GM12891 (cell line): ENCODE data around the gene TMEM128.

Experiments used
- POU2F2 ChIP-seq: IDR thresholded peaks from 2 replicates; pipeline ENCODE4 v1.6.1; 2011; ENCODE audit warnings: low read depth, mild to moderate bottlenecking, control low read depth, low read length, moderate library complexity
- TAF1 ChIP-seq: IDR thresholded peaks from 2 replicates; pipeline ENCODE4 v1.6.1; 2011; ENCODE audit warnings: low read depth, low read length, control low read depth

DNA sequence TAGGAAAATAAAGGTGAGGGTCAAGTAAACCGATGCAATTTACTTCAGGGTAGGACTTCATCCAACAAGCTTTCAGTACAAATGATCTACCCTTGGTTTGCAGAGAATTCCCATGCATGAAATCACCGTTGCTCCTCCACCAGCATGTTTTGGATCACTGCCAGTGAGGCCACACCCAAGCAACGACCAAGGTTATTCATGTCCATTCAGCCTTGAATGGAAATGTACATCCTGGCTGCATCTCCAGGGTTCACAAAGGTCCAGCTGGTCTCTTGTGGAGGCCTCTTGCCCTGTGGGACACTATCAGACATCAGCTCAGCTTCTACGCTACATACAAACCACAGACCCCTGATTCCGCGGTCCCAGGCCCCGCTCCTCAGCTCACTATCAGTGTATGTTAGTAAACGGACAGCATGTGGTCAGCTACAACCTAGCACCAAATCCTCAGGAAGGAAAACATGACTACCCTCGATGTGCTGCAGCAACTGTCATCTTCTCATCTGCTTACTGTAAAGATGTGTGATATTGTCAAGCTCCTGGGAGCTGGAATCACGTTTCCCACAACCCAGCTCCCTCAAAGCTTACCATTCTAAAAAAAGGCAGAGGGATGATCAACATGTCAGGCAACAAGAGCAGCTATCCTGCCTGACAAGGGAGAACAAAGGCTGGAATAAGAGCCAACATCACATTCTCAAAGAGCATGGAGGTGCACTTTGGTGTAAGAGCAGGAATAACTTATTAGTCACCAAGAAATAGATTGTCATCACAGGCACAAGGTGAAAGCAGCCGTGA, 37.0 kb upstream of the TMEM128 start:
- TF ChIP-seq TAF1 (no peak), POU2F2 (no peak)
